ENCODE data around the gene UBE4B. TPM values are rescaled to one million over a fixed set of nuclear protein-coding genes. Genes with fewer than 3 reads are reported as not detected.

Gene UBE4B
- total RNA-seq, 1 experiment from 2014 or later: 37.0 TPM

DNA sequence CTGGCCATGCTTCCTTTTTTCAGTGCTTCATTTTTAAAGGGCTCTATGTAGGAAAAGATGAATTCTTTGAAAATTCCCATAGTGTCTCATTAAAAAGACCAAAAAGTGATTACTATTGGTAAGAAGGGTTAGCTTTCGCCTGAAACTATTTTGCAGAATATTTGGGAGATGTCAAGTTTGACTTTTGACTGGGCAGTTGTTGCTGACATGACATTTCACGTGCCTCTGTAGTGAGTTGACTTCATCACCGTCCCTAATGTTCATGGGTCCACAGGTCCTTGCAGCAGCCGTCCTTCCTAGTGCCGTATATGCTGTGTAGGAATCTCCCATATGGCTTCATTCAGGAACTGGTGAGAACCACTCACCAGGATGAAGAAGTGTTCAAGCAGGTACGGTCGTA is 88.9 kb downstream of the UBE4B start:
- DNase-seq: no peak
- H3K4me1 ChIP-seq (ENCODE audit: low read length): no peaks in the 10 kb centered on the region
- H4K20me1 ChIP-seq (ENCODE audit: insufficient read depth, low read depth, low read length): no peaks in the 10 kb centered on the region
- no peak overlapping the region for H3K4me2 ChIP-seq (ENCODE audit: low read depth, low read length, poor library complexity, severe bottlenecking)
- no peaks in the 10 kb centered on the region for H3K79me2 ChIP-seq (ENCODE audit: low read length)
- H2AFZ ChIP-seq (ENCODE audit: low read length): no peak overlapping the region
- H3K4me3 ChIP-seq (ENCODE audit: low read length): no peak overlapping the region
- H3K9me3 ChIP-seq (ENCODE audit: low read length): no peaks in the 10 kb centered on the region
- H3K9me2 ChIP-seq (replicated peaks; ENCODE audit: insufficient read depth, low read length): no peaks in the 10 kb centered on the region
- H3K27ac ChIP-seq (ENCODE audit: low read length): no peak overlapping the region
- no peaks in the 10 kb centered on the region for H3K27me3 ChIP-seq (ENCODE audit: low read length)
- H3K36me3 ChIP-seq (ENCODE audit: insufficient read depth, low read length): peaks cover 7% of the 10 kb centered on the region; the same call in 1 of the 2 replicates
- no peak overlapping the region for H3K9ac ChIP-seq (ENCODE audit: low read length)

DNA sequence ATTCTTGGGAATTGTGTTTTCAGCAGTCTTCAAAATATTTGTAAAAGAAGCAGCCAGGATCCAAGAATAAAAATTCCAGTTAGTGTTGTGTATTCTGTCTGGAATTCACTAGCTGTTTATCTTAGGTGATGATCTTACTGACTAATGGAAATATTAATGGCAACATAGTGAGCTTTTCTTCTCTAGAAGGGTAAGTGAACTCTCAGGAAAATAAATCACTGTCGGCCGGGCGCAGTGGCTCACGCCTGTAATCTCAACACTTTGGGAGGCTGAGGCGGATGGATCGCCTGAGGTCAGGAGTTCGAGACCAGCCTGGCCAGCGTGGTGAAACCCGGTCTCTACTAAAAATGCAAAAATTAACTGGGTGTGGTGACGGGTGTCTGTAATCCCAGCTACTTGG is 90.2 kb downstream of the UBE4B start:
- H4K20me1 ChIP-seq (ENCODE audit: insufficient read depth, low read depth, low read length): no peaks in the 10 kb centered on the region
- H3K4me2 ChIP-seq (ENCODE audit: low read depth, low read length, poor library complexity, severe bottlenecking): no peak overlapping the region
- no peak for DNase-seq
- H3K36me3 ChIP-seq (ENCODE audit: insufficient read depth, low read length): peaks cover 7% of the 10 kb centered on the region; the same call in 1 of the 2 replicates
- no peak overlapping the region for H3K4me3 ChIP-seq (ENCODE audit: low read length)
- H3K9me3 ChIP-seq (ENCODE audit: low read length): no peaks in the 10 kb centered on the region
- H3K4me1 ChIP-seq (ENCODE audit: low read length): no peaks in the 10 kb centered on the region
- no peaks in the 10 kb centered on the region for H3K9me2 ChIP-seq (replicated peaks; ENCODE audit: insufficient read depth, low read length)
- no peak overlapping the region for H2AFZ ChIP-seq (ENCODE audit: low read length)
- no peak overlapping the region for H3K27ac ChIP-seq (ENCODE audit: low read length)
- no peaks in the 10 kb centered on the region for H3K79me2 ChIP-seq (ENCODE audit: low read length)
- no peak overlapping the region for H3K9ac ChIP-seq (ENCODE audit: low read length)
- no peaks in the 10 kb centered on the region for H3K27me3 ChIP-seq (ENCODE audit: low read length)

DNA sequence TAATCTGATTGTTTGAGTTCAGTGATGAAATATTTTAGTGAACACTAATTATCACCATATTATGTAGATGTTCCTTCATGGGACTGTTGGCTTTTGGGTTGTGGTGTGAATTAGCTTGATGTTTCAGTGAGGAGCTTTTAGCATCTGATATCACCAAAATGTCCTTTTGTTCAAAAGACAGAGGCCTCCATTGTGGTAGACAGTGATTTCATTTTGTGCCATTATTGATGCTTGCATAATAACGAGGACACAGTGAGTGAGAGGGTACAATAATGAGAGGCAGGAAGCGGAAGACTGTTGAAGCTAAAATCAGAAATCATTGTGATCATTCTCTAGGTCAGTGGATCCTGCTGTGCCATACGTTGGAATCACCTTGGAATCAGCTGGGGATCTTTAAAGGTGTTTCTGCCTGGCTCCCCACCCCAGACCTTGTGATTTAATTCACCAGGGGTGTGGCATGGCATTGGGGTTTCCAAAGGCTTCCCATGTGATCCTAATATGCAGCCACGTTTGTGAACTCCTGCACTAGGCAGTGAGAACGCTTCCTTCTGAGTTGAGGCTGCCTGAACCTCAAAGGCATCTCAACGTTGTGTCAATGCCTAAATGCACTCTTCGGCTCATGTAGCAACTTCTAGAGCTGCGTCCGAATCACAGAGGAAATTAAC is 95.5 kb downstream of the UBE4B start:
- Histone ChIP-seq H3K36me3 (ENCODE audit: insufficient read depth, low read length) (no peaks in the 10 kb centered on the region; the same call in 1 of the 2 replicates), H3K9me2 (replicated peaks; ENCODE audit: insufficient read depth, low read length) (no peaks in the 10 kb centered on the region), H3K9me3 (ENCODE audit: low read length) (no peaks in the 10 kb centered on the region), H3K79me2 (ENCODE audit: low read length) (no peaks in the 10 kb centered on the region), H3K9ac (ENCODE audit: low read length) (no peak overlapping the region), H3K4me3 (ENCODE audit: low read length) (no peak overlapping the region), H2AFZ (ENCODE audit: low read length) (no peak overlapping the region), H3K27me3 (ENCODE audit: low read length) (no peaks in the 10 kb centered on the region), H4K20me1 (ENCODE audit: insufficient read depth, low read depth, low read length) (no peaks in the 10 kb centered on the region), H3K4me1 (ENCODE audit: low read length) (no peaks in the 10 kb centered on the region), H3K27ac (ENCODE audit: low read length) (no peak overlapping the region), H3K4me2 (ENCODE audit: low read depth, low read length, poor library complexity, severe bottlenecking) (no peak overlapping the region)
- no peak for DNase-seq

DNA sequence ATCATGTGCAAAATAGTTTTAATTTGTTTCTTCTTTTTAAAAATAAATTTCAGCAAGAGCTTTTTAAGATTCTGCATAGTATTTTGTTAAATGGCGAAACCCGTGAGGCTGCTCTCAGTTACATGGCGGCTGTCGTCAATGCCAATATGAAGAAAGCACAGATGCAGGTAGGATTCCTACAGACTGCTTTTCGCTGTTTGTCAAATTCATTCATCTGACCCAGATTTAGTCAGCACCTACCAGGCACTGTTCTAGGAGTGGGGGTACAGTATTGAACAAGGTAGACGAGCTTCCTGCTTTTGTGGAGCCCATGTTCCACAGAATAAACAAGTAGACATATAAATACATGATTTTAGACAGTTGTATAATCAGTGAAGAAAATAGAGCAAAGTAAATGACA is 99.6 kb downstream of the UBE4B start:
- no peaks in the 10 kb centered on the region; the same call in 1 of the 2 replicates for H3K36me3 ChIP-seq (ENCODE audit: insufficient read depth, low read length)
- no peaks in the 10 kb centered on the region for H3K9me2 ChIP-seq (replicated peaks; ENCODE audit: insufficient read depth, low read length)
- H3K27me3 ChIP-seq (ENCODE audit: low read length): no peaks in the 10 kb centered on the region
- no peaks in the 10 kb centered on the region for H3K79me2 ChIP-seq (ENCODE audit: low read length)
- no peaks in the 10 kb centered on the region for H4K20me1 ChIP-seq (ENCODE audit: insufficient read depth, low read depth, low read length)
- H3K9me3 ChIP-seq (ENCODE audit: low read length): no peaks in the 10 kb centered on the region
- H3K4me1 ChIP-seq (ENCODE audit: low read length): no peaks in the 10 kb centered on the region
- H3K9ac ChIP-seq (ENCODE audit: low read length): no peak overlapping the region
- no peak for DNase-seq
- no peak overlapping the region for H3K4me2 ChIP-seq (ENCODE audit: low read depth, low read length, poor library complexity, severe bottlenecking)
- H2AFZ ChIP-seq (ENCODE audit: low read length): no peak overlapping the region
- H3K27ac ChIP-seq (ENCODE audit: low read length): no peak overlapping the region
- H3K4me3 ChIP-seq (ENCODE audit: low read length): no peak overlapping the region

- H3K27me3 ChIP-seq (ENCODE audit: low read length): no peaks in the 10 kb centered on the region
- no peaks in the 10 kb centered on the region for H4K20me1 ChIP-seq (ENCODE audit: insufficient read depth, low read depth, low read length)
- no peaks in the 10 kb centered on the region for H3K79me2 ChIP-seq (ENCODE audit: low read length)
- H3K9ac ChIP-seq (ENCODE audit: low read length): no peak overlapping the region
- no peak for DNase-seq
- no peaks in the 10 kb centered on the region for H3K4me1 ChIP-seq (ENCODE audit: low read length)
- no peak overlapping the region for H3K4me2 ChIP-seq (ENCODE audit: low read depth, low read length, poor library complexity, severe bottlenecking)
- no peak overlapping the region for H2AFZ ChIP-seq (ENCODE audit: low read length)
- no peaks in the 10 kb centered on the region; the same call in 1 of the 2 replicates for H3K36me3 ChIP-seq (ENCODE audit: insufficient read depth, low read length)
- no peaks in the 10 kb centered on the region for H3K9me2 ChIP-seq (replicated peaks; ENCODE audit: insufficient read depth, low read length)
- H3K27ac ChIP-seq (ENCODE audit: low read length): no peak overlapping the region
- no peaks in the 10 kb centered on the region for H3K9me3 ChIP-seq (ENCODE audit: low read length)
- H3K4me3 ChIP-seq (ENCODE audit: low read length): no peak overlapping the region
Measured at GRCh38 chr1:10132852-10133251, 100.1 kb downstream of the UBE4B start.

DNA sequence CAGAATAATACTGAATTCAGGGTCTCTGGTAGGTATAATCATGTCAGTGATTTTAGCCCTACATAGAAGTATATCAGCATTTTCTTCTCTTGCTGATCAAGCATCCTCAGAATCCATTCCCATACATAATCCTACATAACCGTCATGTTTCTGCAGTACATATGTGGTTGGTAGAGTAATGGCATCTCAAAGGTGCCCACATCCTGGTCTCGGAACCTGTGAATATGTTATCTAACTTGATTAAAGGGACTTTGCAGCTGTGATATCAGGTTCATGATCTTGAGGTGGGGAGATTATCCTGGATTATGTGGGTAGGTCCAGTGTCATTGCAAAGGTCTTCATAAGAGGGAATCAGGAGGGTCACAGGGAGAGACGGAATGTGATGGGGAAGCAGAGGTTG is 108.2 kb downstream of the UBE4B start:
- DNase-seq: no peak
- no peak overlapping the region for H3K4me2 ChIP-seq (ENCODE audit: low read depth, low read length, poor library complexity, severe bottlenecking)
- H3K9me3 ChIP-seq (ENCODE audit: low read length): no peaks in the 10 kb centered on the region
- no peaks in the 10 kb centered on the region for H3K36me3 ChIP-seq (ENCODE audit: insufficient read depth, low read length)
- no peak overlapping the region for H3K4me3 ChIP-seq (ENCODE audit: low read length)
- no peaks in the 10 kb centered on the region for H3K27me3 ChIP-seq (ENCODE audit: low read length)
- H3K79me2 ChIP-seq (ENCODE audit: low read length): no peaks in the 10 kb centered on the region
- H3K9ac ChIP-seq (ENCODE audit: low read length): no peak overlapping the region
- H3K4me1 ChIP-seq (ENCODE audit: low read length): no peaks in the 10 kb centered on the region
- no peak overlapping the region for H3K27ac ChIP-seq (ENCODE audit: low read length)
- H2AFZ ChIP-seq (ENCODE audit: low read length): no peak overlapping the region
- no peaks in the 10 kb centered on the region for H3K9me2 ChIP-seq (replicated peaks; ENCODE audit: insufficient read depth, low read length)
- H4K20me1 ChIP-seq (ENCODE audit: insufficient read depth, low read depth, low read length): no peaks in the 10 kb centered on the region

DNA sequence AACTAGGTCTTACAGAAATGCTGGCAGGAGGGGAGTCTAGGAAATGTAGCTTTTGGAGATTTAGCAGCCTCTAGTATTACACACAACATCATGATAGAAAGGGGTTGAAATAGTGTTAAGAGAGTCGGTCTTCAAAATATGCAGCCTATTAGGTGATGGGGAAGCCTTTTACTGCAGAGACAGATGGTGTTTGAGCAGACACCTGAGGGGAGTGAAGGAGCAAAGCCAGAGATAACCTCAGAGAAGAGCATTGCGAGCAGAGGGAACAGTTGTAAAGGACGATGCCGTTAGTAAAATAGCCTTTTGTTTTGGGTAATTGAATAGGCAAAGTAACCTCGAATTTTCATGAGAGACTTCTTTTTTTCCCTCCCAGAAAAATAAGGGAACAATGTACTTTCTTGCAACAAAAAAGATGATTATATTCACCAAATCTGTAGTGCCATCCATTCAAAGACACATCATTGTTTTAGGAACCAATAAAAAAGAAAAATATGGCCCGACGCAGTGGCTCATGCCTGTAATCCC is 111.3 kb downstream of the UBE4B start:
- no peak for DNase-seq
- Histone ChIP-seq H3K4me1 (ENCODE audit: low read length) (no peaks in the 10 kb centered on the region), H3K27ac (ENCODE audit: low read length) (no peak overlapping the region), H3K27me3 (ENCODE audit: low read length) (no peaks in the 10 kb centered on the region), H3K9me2 (replicated peaks; ENCODE audit: insufficient read depth, low read length) (no peaks in the 10 kb centered on the region), H3K79me2 (ENCODE audit: low read length) (no peaks in the 10 kb centered on the region), H3K9ac (ENCODE audit: low read length) (no peak overlapping the region), H4K20me1 (ENCODE audit: insufficient read depth, low read depth, low read length) (no peaks in the 10 kb centered on the region), H3K36me3 (ENCODE audit: insufficient read depth, low read length) (no peaks in the 10 kb centered on the region), H2AFZ (ENCODE audit: low read length) (no peak overlapping the region), H3K4me3 (ENCODE audit: low read length) (no peak overlapping the region), H3K9me3 (ENCODE audit: low read length) (no peaks in the 10 kb centered on the region), H3K4me2 (ENCODE audit: low read depth, low read length, poor library complexity, severe bottlenecking) (no peak overlapping the region)

- Histone ChIP-seq H3K4me3 (ENCODE audit: low read length) (no peak overlapping the region), H3K4me2 (ENCODE audit: low read depth, low read length, poor library complexity, severe bottlenecking) (no peak overlapping the region), H3K4me1 (ENCODE audit: low read length) (no peaks in the 10 kb centered on the region), H3K9me2 (replicated peaks; ENCODE audit: insufficient read depth, low read length) (no peaks in the 10 kb centered on the region), H2AFZ (ENCODE audit: low read length) (no peak overlapping the region), H3K27me3 (ENCODE audit: low read length) (no peaks in the 10 kb centered on the region), H3K27ac (ENCODE audit: low read length) (no peak overlapping the region), H4K20me1 (ENCODE audit: insufficient read depth, low read depth, low read length) (no peaks in the 10 kb centered on the region), H3K79me2 (ENCODE audit: low read length) (no peaks in the 10 kb centered on the region), H3K9ac (ENCODE audit: low read length) (no peak overlapping the region), H3K36me3 (ENCODE audit: insufficient read depth, low read length) (no peaks in the 10 kb centered on the region; the same call in 1 of the 2 replicates), H3K9me3 (ENCODE audit: low read length) (no peaks in the 10 kb centered on the region)
- no peak for DNase-seq
Measured at GRCh38 chr1:10146391-10146790, 113.6 kb downstream of the UBE4B start.
